H1 (cell line): ENCODE data around the gene VEZT.

ENCODE experiments used
- BCL11A ChIP-seq, 2 experiments: IDR thresholded peaks; one replicate each; pipeline ENCODE4 v1.6.1; 2011; ENCODE audit warnings: low read depth in 2 of 2, low read length in 2 of 2, mild to moderate bottlenecking in 2 of 2
- NRF1 ChIP-seq: IDR thresholded peaks from 2 replicates; pipeline ENCODE4 v1.6.1; 2011; ENCODE audit warnings: mild to moderate bottlenecking, low read depth, low read length, improper control_type of control experiment
- SP2 ChIP-seq: IDR thresholded peaks from 2 replicates; pipeline ENCODE4 v1.6.1; 2012; ENCODE audit warnings: mild to moderate bottlenecking, low read length, inconsistent platforms
- TF ChIP-seq, protein P1 (sequence below), 3 experiments: IDR thresholded peaks; 1 replicate in 2 of 3; 2 replicates in 1 of 3; pipeline versions ENCODE4 v1.5.1 to v1.6.1; 2011; ENCODE audit warnings: low read length in 3 of 3, mild to moderate bottlenecking in 3 of 3, inconsistent platforms in 2 of 3, low read depth in 1 of 3, moderate library complexity in 1 of 3; ENCODE audit not compliant: insufficient read depth in 1 of 3; ENCODE audit errors: control extremely low read depth in 1 of 3

DNA sequence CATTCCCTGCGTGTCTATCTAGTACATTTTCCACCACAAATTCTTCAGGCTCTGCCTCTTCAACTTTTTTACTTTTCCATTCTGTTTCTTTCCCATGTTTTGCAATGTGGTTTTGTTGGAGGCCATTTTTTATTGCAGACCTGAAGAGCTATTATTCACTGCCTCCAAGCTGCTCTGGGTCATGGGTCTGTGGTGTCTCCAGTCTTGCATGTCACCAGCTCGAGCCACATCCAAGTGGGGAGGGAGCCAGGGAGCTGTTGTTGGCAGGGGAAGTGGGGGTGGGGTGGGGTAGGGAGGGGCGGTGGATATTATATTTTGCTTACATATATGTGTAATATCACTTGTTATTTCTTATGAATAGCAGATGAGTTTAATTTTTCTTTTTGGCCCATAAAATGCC is 69.1 kb downstream of the VEZT start:
- TF ChIP-seq, protein P1, sequence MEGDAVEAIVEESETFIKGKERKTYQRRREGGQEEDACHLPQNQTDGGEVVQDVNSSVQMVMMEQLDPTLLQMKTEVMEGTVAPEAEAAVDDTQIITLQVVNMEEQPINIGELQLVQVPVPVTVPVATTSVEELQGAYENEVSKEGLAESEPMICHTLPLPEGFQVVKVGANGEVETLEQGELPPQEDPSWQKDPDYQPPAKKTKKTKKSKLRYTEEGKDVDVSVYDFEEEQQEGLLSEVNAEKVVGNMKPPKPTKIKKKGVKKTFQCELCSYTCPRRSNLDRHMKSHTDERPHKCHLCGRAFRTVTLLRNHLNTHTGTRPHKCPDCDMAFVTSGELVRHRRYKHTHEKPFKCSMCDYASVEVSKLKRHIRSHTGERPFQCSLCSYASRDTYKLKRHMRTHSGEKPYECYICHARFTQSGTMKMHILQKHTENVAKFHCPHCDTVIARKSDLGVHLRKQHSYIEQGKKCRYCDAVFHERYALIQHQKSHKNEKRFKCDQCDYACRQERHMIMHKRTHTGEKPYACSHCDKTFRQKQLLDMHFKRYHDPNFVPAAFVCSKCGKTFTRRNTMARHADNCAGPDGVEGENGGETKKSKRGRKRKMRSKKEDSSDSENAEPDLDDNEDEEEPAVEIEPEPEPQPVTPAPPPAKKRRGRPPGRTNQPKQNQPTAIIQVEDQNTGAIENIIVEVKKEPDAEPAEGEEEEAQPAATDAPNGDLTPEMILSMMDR (IDR thresholded peaks at IDR 0.05; ENCODE audit: control extremely low read depth in 1 of 3, insufficient read depth in 1 of 3, low read depth in 1 of 3, low read length in 3 of 3), result no peak
- no peak for TF ChIP-seq SP2
- TF ChIP-seq BCL11A (IDR thresholded peaks at IDR 0.05; ENCODE audit: low read depth in 2 of 2, low read length in 2 of 2), result no peak
- no peak for TF ChIP-seq NRF1
